Uterus (tissue), 2 donors: Measurements from ENCODE around the gene SELENOO.

Experiments used
- CTCF ChIP-seq, 4 experiments: fragments of 200-600 bp in 2 of 4; fragments of 450-650 bp in 2 of 4; sonication (generic) in 2 of 4; IDR thresholded peaks; one replicate each; pipeline ENCODE4 v1.5.1; 2016 to 2019; ENCODE audit warnings: antibody characterized with exemption in 4 of 4, mild to moderate bottlenecking in 2 of 4, moderate library complexity in 1 of 4
- POLR2A ChIP-seq, 2 donors: fragments of 450-650 bp; IDR thresholded peaks; one replicate each; pipeline ENCODE4 v1.6.1; 2016; ENCODE audit warnings: antibody characterized with exemption in 2 of 2, mild to moderate bottlenecking in 1 of 2, moderate library complexity in 1 of 2

GRCh38 chr22:50246242-50247175, 45.7 kb downstream of the SELENOO start:
- no peak for TF ChIP-seq CTCF (IDR thresholded peaks at IDR 0.05)
- no peak for TF ChIP-seq POLR2A (IDR thresholded peaks at IDR 0.05)
